Liver (tissue), 9 donors: ENCODE data around the gene INPP5K. TPM values are rescaled to one million over a fixed set of nuclear protein-coding genes. Genes with fewer than 3 reads are reported as not detected.

ENCODE experiments used
- DNase-seq: peaks from one replicate; pipeline ENCODE4 v3.0.0-alpha.2; 2017; ENCODE audit warnings: low spot score
- H3K27ac ChIP-seq, 2 donors: one replicate each; pipeline ENCODE4 v1.7.0; 2013; ENCODE audit warnings: inconsistent platforms in 2 of 2, low read length in 2 of 2, control low read depth in 1 of 2, low read depth in 1 of 2, mild to moderate bottlenecking in 1 of 2
- H3K27me3 ChIP-seq, 4 donors: one replicate each; pipeline versions ENCODE4 v1.6.1 to v1.7.0; 2013; ENCODE audit warnings: low read length in 3 of 4, inconsistent platforms in 1 of 4, mild to moderate bottlenecking in 1 of 4, moderate library complexity in 1 of 4; ENCODE audit not compliant: control insufficient read depth in 4 of 4, insufficient read depth in 4 of 4
- H3K36me3 ChIP-seq, 4 donors: one replicate each; pipeline versions ENCODE4 v1.6.1 to v1.7.0; 2013; ENCODE audit warnings: low read length in 3 of 4, mild to moderate bottlenecking in 3 of 4, low read depth in 1 of 4, moderate library complexity in 1 of 4; ENCODE audit not compliant: control insufficient read depth in 4 of 4, insufficient read depth in 3 of 4
- H3K4me1 ChIP-seq, 4 donors: one replicate each; pipeline versions ENCODE4 v1.6.1 to v1.7.0; 2013; ENCODE audit warnings: low read length in 3 of 4, mild to moderate bottlenecking in 3 of 4, moderate library complexity in 1 of 4; ENCODE audit not compliant: control insufficient read depth in 4 of 4, insufficient read depth in 4 of 4
- H3K4me3 ChIP-seq, 3 donors: one replicate each; pipeline versions ENCODE4 v1.6.1 to v1.7.0; 2013; ENCODE audit warnings: low read length in 3 of 3, control low read depth in 1 of 3, low read depth in 1 of 3, mild to moderate bottlenecking in 1 of 3
- H3K9ac ChIP-seq, 2 donors: one replicate each; pipeline ENCODE4 v1.7.0; 2013; ENCODE audit warnings: low read length in 2 of 2, mild to moderate bottlenecking in 2 of 2, moderate library complexity in 2 of 2, control low read depth in 1 of 2, low read depth in 1 of 2
- H3K9me3 ChIP-seq, 4 donors: one replicate each; pipeline versions ENCODE4 v1.6.1 to v1.7.0; 2013; ENCODE audit warnings: low read length in 3 of 4; ENCODE audit not compliant: control insufficient read depth in 4 of 4
- ATF3 ChIP-seq: IDR thresholded peaks from 2 replicates; pipeline ENCODE4 v1.6.1; 2016; ENCODE audit warnings: antibody characterized with exemption
- CTCF ChIP-seq: fragments of 150-350 bp; IDR thresholded peaks from 2 replicates; pipeline ENCODE4 v1.5.1; 2017; ENCODE audit warnings: improper control_type of control experiment, low read depth, low read length; ENCODE audit not compliant: missing input control
- EGR1 ChIP-seq, 2 donors: IDR thresholded peaks; 2 replicates each; pipeline ENCODE4 v1.6.1; 2016 to 2018; ENCODE audit warnings: antibody characterized with exemption in 2 of 2, low read depth in 2 of 2
- FOXA1 ChIP-seq: IDR thresholded peaks from 2 replicates; pipeline ENCODE4 v1.6.1; 2016; ENCODE audit warnings: antibody characterized with exemption
- FOXA2 ChIP-seq: IDR thresholded peaks from 2 replicates; pipeline ENCODE4 v1.6.1; 2016; ENCODE audit warnings: antibody characterized with exemption
- GABPA ChIP-seq, 2 donors: IDR thresholded peaks in 1 of 2; conservative IDR thresholded peaks in 1 of 2; 2 replicates each; pipeline ENCODE4 v1.6.1; 2016; ENCODE audit warnings: antibody characterized with exemption in 2 of 2, mild to moderate bottlenecking in 1 of 2, moderate library complexity in 1 of 2
- HNF4A ChIP-seq, 2 donors: conservative IDR thresholded peaks; 2 replicates each; pipeline ENCODE4 v1.6.1; 2016; ENCODE audit warnings: antibody characterized with exemption in 2 of 2, mild to moderate bottlenecking in 2 of 2
- HNF4G ChIP-seq: IDR thresholded peaks from 2 replicates; pipeline ENCODE4 v1.6.1; 2016; ENCODE audit warnings: antibody characterized with exemption
- JUND ChIP-seq, 2 donors: IDR thresholded peaks; 2 replicates each; pipeline ENCODE4 v1.6.1; 2016; ENCODE audit warnings: antibody characterized with exemption in 2 of 2
- NR2F2 ChIP-seq: IDR thresholded peaks from 2 replicates; pipeline ENCODE4 v1.6.1; 2016; ENCODE audit warnings: antibody characterized with exemption
- RAD21 ChIP-seq, 2 donors: IDR thresholded peaks; 2 replicates each; pipeline ENCODE4 v1.6.1; 2016; ENCODE audit warnings: antibody characterized with exemption in 2 of 2, mild to moderate bottlenecking in 2 of 2
- REST ChIP-seq: IDR thresholded peaks from 2 replicates; pipeline ENCODE4 v1.6.1; 2016; ENCODE audit warnings: antibody characterized with exemption, mild to moderate bottlenecking
- RXRA ChIP-seq, 2 donors: IDR thresholded peaks; 2 replicates each; pipeline ENCODE4 v1.6.1; 2017 to 2018; ENCODE audit warnings: antibody characterized with exemption in 2 of 2, mild to moderate bottlenecking in 1 of 2
- SP1 ChIP-seq: IDR thresholded peaks from 2 replicates; pipeline ENCODE4 v1.6.1; 2018; ENCODE audit warnings: antibody characterized with exemption, mild to moderate bottlenecking
- TAF1 ChIP-seq: conservative IDR thresholded peaks from 2 replicates; pipeline ENCODE4 v1.6.1; 2016; ENCODE audit warnings: antibody characterized with exemption, mild to moderate bottlenecking
- YY1 ChIP-seq: IDR thresholded peaks from 2 replicates; pipeline ENCODE4 v1.6.1; 2016; ENCODE audit warnings: antibody characterized with exemption, mild to moderate bottlenecking
- WGBS: extraction: QIAGEN DNeasy Blood & Tissue Kit; methylation state at CpG from one replicate; pipeline ENCODE4 v1.1.7; 2013; 5-methylcytosine and 5-hydroxymethylcytosine counted together
- polyA plus RNA-seq, 2 donors: library from polyadenylated mRNA; stranded (reverse) in 1 of 2; unstranded in 1 of 2; fragments of 200-250 nt in 1 of 2; fragments of >200 nt in 1 of 2; fragmentation: Nextera tagmentation in 1 of 2; extraction: Ambion mirVana in 1 of 2; gene quantifications; one replicate each; pipeline versions ENCODE4 v1.2.1 to v1.2.3, GENCODE V29; 2013 to 2015
- total RNA-seq, 2 donors: library from RNA; depleted of rRNA; stranded (reverse); fragments of >200 nt; gene quantifications; one replicate each; pipeline ENCODE4 v1.2.3, GENCODE V29; 2014
- TF ChIP-seq, protein P1 (sequence below): IDR thresholded peaks from 2 replicates; pipeline ENCODE4 v1.6.1; 2016; ENCODE audit warnings: antibody characterized with exemption
- donor health status: healthy.
- donor health status: healthy.
- donor health status: healthy.
- donor health status: healthy.
- donor health status: healthy.

INPP5K gene
- total and polyA plus RNA-seq, 4 donors = 9.9 to 47.1 (median 15.9) TPM

DNA sequence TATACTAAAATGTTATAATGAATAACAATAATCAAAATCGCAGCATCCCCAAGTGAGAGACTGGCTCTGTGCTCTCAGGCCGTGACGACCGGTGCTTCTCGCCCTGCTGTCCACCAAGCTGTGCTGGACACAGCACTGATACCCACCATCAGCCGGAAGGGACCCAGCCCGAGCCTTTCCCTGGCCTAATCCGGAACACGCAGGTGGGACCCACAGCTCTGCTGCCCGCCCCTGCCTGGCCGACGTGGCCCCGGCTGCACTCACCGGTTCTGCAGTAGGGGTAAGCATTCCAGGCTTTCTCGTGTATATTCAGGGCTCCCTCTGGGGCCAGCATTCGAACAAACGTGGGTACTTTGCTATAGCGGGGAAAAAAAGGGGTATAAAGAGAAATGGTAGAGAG, 31.6 kb upstream of the INPP5K start:
- no peak for TF ChIP-seq NR2F2
- no peak for TF ChIP-seq REST
- TF ChIP-seq EGR1 (IDR thresholded peaks at IDR 0.05; ENCODE audit: low read depth in 2 of 2) = no peak
- TF ChIP-seq ATF3 = no peak
- TF ChIP-seq CTCF = no peak
- TF ChIP-seq FOXA1 = no peak
- no peak for TF ChIP-seq HNF4G
- no peak for TF ChIP-seq GABPA (IDR thresholded peaks at IDR 0.05 in 1 of 2, conservative IDR thresholded peaks at IDR 0.05 in 1 of 2)
- no peak overlapping the region for H3K4me3 ChIP-seq

GRCh38 chr17:1546292-1546922, 30.0 kb upstream of the INPP5K start:
- DNase-seq = no peak

More for the DNA sequence above, 31.6 kb upstream of the INPP5K start:
- Histone ChIP-seq H3K4me1 (peaks cover 4 to 18% (median 16%) of the 10 kb centered on the region in 4 donors), H3K36me3 (peaks cover 13 to 20% (median 16%) of the 10 kb centered on the region in 4 donors), H3K9me3 (no peaks in the 10 kb centered on the region), H3K9ac (no peak overlapping the region), H3K27ac (no peak overlapping the region), H3K27me3 (no peaks in the 10 kb centered on the region)
- no peak for DNase-seq
- 97% methylated on average over 18 of the region's 18 CpGs for WGBS

More at GRCh38 chr17:1546292-1546922, 30.0 kb upstream of the INPP5K start:
- Histone ChIP-seq H3K27ac (peak overlapping the region; percentile 0 to 83), H3K36me3 (peaks cover 12 to 23% (median 16%) of the 10 kb centered on the region in 4 donors), H3K4me1 (peaks cover 4 to 17% (median 15%) of the 10 kb centered on the region in 4 donors), H3K9ac (no peak overlapping the region), H3K27me3 (no peaks in the 10 kb centered on the region), H3K4me3 (no peak overlapping the region), H3K9me3 (no peaks in the 10 kb centered on the region)
- TF ChIP-seq RAD21 (IDR thresholded peaks at IDR 0.05) (peak in 1 of 2 donors; percentile 19), HNF4G (peak; percentile 89), FOXA1 (no peak), GABPA (IDR thresholded peaks at IDR 0.05 in 1 of 2, conservative IDR thresholded peaks at IDR 0.05 in 1 of 2) (no peak), REST (no peak), FOXA2 (peak; percentile 30), TAF1 (no peak), EGR1 (IDR thresholded peaks at IDR 0.05; ENCODE audit: low read depth in 2 of 2) (no peak), YY1 (no peak), RXRA (IDR thresholded peaks at IDR 0.05) (peak; percentile 97 to 100), ATF3 (peak; percentile 52), NR2F2 (no peak), SP1 (peak; percentile 86), HNF4A (conservative IDR thresholded peaks at IDR 0.05) (peak; percentile 78 to 93), CTCF (no peak), JUND (IDR thresholded peaks at IDR 0.05) (peak; percentile 65 to 81)
- TF ChIP-seq, protein P1, sequence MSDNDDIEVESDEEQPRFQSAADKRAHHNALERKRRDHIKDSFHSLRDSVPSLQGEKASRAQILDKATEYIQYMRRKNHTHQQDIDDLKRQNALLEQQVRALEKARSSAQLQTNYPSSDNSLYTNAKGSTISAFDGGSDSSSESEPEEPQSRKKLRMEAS = no peak
- WGBS = 46% methylated on average over 6 of the region's 6 CpGs
